Peyer's patch (tissue), 4 donors: ENCODE measurements around the gene SRGAP2C.
"Not testable (repeated sequence)": the region's sequence is repeated elsewhere in the genome, so short reads cannot be mapped to it uniquely, and the experiment has no call there.

Source experiments
- POLR2A ChIP-seq, 2 donors: fragments of 450-650 bp; IDR thresholded peaks; one replicate each; pipeline ENCODE4 v1.5.1; 2017; ENCODE audit warnings: antibody characterized with exemption in 2 of 2, mild to moderate bottlenecking in 2 of 2, moderate library complexity in 2 of 2
- TF ChIP-seq, protein P1 (sequence below), 6 experiments: fragments of 450-650 bp in 4 of 6; fragments of 200-600 bp in 2 of 6; sonication (generic) in 1 of 6; IDR thresholded peaks; one replicate each; pipeline ENCODE4 v1.5.1; 2017 to 2019; ENCODE audit warnings: antibody characterized with exemption in 6 of 6, mild to moderate bottlenecking in 3 of 6, moderate library complexity in 1 of 6

DNA sequence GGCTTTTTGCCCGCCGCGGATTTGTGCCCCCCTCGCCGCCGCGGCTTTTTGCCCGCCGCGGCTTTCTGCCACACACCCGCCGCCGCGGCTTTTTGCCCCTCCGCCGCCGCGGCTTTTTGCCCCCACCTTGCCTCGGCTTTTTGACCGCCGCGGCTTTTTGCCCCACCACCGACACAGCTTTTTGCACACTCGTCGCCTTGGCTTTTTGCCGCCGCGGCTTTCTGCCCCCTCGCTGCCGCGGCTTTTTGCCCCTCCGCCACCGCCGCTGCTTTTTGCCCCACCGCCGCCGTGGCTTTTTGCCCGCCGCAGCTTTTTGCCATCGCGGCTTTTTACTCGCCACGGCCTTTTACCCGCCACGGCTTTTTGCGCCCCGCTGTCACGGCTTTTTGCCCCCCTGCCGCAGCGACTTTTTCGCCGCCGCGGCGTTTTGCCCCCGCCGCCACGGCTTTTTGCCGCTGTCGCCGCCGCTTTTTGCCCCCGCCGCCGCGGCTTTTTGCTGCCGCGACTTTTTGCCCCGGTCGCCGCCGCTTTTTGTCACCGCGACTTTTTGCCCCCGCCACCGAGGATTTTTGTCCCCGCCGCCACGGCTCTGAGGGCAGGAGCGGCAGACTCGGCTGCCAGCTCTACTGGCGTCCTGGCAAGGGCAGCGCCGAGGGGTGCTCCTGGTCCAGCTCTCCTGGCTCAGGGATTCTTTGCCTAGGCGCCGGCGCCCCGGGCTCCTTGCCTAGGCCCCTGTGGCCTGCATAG lies 211.7 kb downstream of the SRGAP2C start:
- not testable (repeated sequence) for TF ChIP-seq POLR2A (IDR thresholded peaks at IDR 0.05)
- TF ChIP-seq, protein P1, sequence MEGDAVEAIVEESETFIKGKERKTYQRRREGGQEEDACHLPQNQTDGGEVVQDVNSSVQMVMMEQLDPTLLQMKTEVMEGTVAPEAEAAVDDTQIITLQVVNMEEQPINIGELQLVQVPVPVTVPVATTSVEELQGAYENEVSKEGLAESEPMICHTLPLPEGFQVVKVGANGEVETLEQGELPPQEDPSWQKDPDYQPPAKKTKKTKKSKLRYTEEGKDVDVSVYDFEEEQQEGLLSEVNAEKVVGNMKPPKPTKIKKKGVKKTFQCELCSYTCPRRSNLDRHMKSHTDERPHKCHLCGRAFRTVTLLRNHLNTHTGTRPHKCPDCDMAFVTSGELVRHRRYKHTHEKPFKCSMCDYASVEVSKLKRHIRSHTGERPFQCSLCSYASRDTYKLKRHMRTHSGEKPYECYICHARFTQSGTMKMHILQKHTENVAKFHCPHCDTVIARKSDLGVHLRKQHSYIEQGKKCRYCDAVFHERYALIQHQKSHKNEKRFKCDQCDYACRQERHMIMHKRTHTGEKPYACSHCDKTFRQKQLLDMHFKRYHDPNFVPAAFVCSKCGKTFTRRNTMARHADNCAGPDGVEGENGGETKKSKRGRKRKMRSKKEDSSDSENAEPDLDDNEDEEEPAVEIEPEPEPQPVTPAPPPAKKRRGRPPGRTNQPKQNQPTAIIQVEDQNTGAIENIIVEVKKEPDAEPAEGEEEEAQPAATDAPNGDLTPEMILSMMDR (IDR thresholded peaks at IDR 0.05): not testable (repeated sequence)
